H9 (cell line): ENCODE results near the gene GAN. TPM values are rescaled to one million over a fixed set of nuclear protein-coding genes. Genes with fewer than 3 reads are reported as not detected.

ENCODE experiments used
- DNase-seq: peaks from one replicate; pipeline ENCODE4 v3.0.0-alpha.2; 2017
- H2AFZ ChIP-seq: one replicate; pipeline ENCODE4 v1.6.1; 2013; ENCODE audit warnings: mild to moderate bottlenecking, low read length, control low read depth, moderate library complexity
- H2AK5ac ChIP-seq: 2 replicates; pipeline ENCODE4 v1.6.1; 2013; ENCODE audit warnings: low read length, control low read depth, mixed read lengths; ENCODE audit not compliant: insufficient read length
- H2BK120ac ChIP-seq: one replicate; pipeline ENCODE4 v1.6.1; 2013; ENCODE audit warnings: low read depth, mild to moderate bottlenecking, low read length, control low read depth, inconsistent platforms; ENCODE audit not compliant: poor library complexity, severe bottlenecking
- H2BK12ac ChIP-seq: 2 replicates; pipeline ENCODE4 v1.6.1; 2013; ENCODE audit warnings: low read length, control low read depth, mixed read lengths, low read depth; ENCODE audit not compliant: insufficient read length
- H2BK15ac ChIP-seq: 2 replicates; pipeline ENCODE4 v1.6.1; 2013; ENCODE audit warnings: low read depth, low read length, control low read depth
- H2BK20ac ChIP-seq: one replicate; pipeline ENCODE4 v1.6.1; 2013; ENCODE audit warnings: low read depth, mild to moderate bottlenecking, low read length, control low read depth, inconsistent platforms; ENCODE audit not compliant: poor library complexity, severe bottlenecking
- H2BK5ac ChIP-seq: 2 replicates; pipeline ENCODE4 v1.6.1; 2013; ENCODE audit warnings: low read length, control low read depth, mixed read lengths; ENCODE audit not compliant: insufficient read length
- H3K14ac ChIP-seq: 2 replicates; pipeline ENCODE4 v1.6.1; 2013; ENCODE audit warnings: low read length, control low read depth; ENCODE audit not compliant: insufficient read depth
- H3K18ac ChIP-seq: 2 replicates; pipeline ENCODE4 v1.6.1; 2013; ENCODE audit warnings: low read depth, mild to moderate bottlenecking, mixed read lengths, low read length, control low read depth; ENCODE audit not compliant: insufficient read length
- H3K23ac ChIP-seq: 2 replicates; pipeline ENCODE4 v1.6.1; 2013; ENCODE audit warnings: low read length, control low read depth, mixed read lengths, low read depth; ENCODE audit not compliant: insufficient read length
- H3K23me2 ChIP-seq: 2 replicates; pipeline ENCODE4 v1.6.1; 2013; ENCODE audit warnings: low read depth, mild to moderate bottlenecking, mixed read lengths, low read length, control low read depth; ENCODE audit not compliant: insufficient read length, poor library complexity, severe bottlenecking
- H3K27ac ChIP-seq: 2 replicates; pipeline ENCODE4 v1.5.1; 2013; ENCODE audit warnings: low read length, control low read depth, mixed read lengths, low read depth; ENCODE audit not compliant: insufficient read length
- H3K27me3 ChIP-seq: 2 replicates; pipeline ENCODE4 v1.6.1; 2013; ENCODE audit warnings: low read length, control low read depth, inconsistent platforms; ENCODE audit not compliant: insufficient read depth
- H3K4ac ChIP-seq: 2 replicates; pipeline ENCODE4 v1.6.1; 2013; ENCODE audit warnings: low read depth, mild to moderate bottlenecking, control low read depth, inconsistent platforms, low read length, moderate library complexity
- H3K4me1 ChIP-seq: 2 replicates; pipeline ENCODE4 v1.6.1; 2013; ENCODE audit warnings: low read length, control low read depth, inconsistent platforms; ENCODE audit not compliant: insufficient read depth
- H3K4me2 ChIP-seq: 2 replicates; pipeline ENCODE4 v1.6.1; 2013; ENCODE audit warnings: low read length, control low read depth, mixed read lengths; ENCODE audit not compliant: insufficient read length, insufficient read depth
- H3K56ac ChIP-seq: 2 replicates; pipeline ENCODE4 v1.6.1; 2013; ENCODE audit warnings: low read depth, mild to moderate bottlenecking, mixed read lengths, low read length, control low read depth; ENCODE audit not compliant: insufficient read length
- H3K79me1 ChIP-seq: 2 replicates; pipeline ENCODE4 v1.6.1; 2013; ENCODE audit warnings: low read depth, mild to moderate bottlenecking, moderate library complexity, low read length, control low read depth, inconsistent platforms; ENCODE audit not compliant: insufficient read depth, poor library complexity, severe bottlenecking
- H3K79me2 ChIP-seq: 2 replicates; pipeline ENCODE4 v1.6.1; 2013; ENCODE audit warnings: low read length, control low read depth, inconsistent platforms; ENCODE audit not compliant: insufficient read depth
- H3K9ac ChIP-seq: 2 replicates; pipeline ENCODE4 v1.6.1; 2013; ENCODE audit warnings: low read length, control low read depth, mixed read lengths; ENCODE audit not compliant: insufficient read length; ENCODE audit errors: extremely low read depth
- H3K9me3 ChIP-seq: one replicate; pipeline ENCODE4 v1.6.1; 2013; ENCODE audit warnings: low read depth, low read length, inconsistent platforms; ENCODE audit not compliant: control insufficient read depth
- H3T11ph ChIP-seq: one replicate; pipeline ENCODE4 v1.6.1; 2013; ENCODE audit warnings: mild to moderate bottlenecking, low read length, control low read depth, inconsistent platforms
- H4K20me1 ChIP-seq: one replicate; pipeline ENCODE4 v1.6.1; 2013; ENCODE audit not compliant: control insufficient read depth, insufficient read length, insufficient read depth
- H4K5ac ChIP-seq: 2 replicates; pipeline ENCODE4 v1.6.1; 2013; ENCODE audit warnings: low read depth, mild to moderate bottlenecking, mixed read lengths, low read length, control low read depth; ENCODE audit not compliant: insufficient read length
- H4K8ac ChIP-seq: replicated peaks from 2 replicates; pipeline ENCODE4 v1.6.1; 2013; ENCODE audit warnings: low read length, control low read depth, mixed read lengths, low read depth; ENCODE audit not compliant: insufficient read length
- H4K91ac ChIP-seq: 2 replicates; pipeline ENCODE4 v1.6.1; 2013; ENCODE audit warnings: low read depth, mild to moderate bottlenecking, moderate library complexity, mixed read lengths, low read length, control low read depth; ENCODE audit not compliant: insufficient read length
- H3K27ac Mint-ChIP-seq, 3 experiments: 2 replicates in 2 of 3; 3 replicates in 1 of 3; pipeline ENCODE4 v1.8.0; 2020 to 2021; ENCODE audit warnings: mixed read lengths in 3 of 3, mild to moderate bottlenecking in 1 of 3, moderate library complexity in 1 of 3
- H3K27me3 Mint-ChIP-seq: 2 replicates; pipeline ENCODE4 v1.8.0; 2021; ENCODE audit warnings: low read depth, mild to moderate bottlenecking, moderate library complexity, mixed read lengths
- H3K36me3 Mint-ChIP-seq, 3 experiments: 2 replicates in 2 of 3; 3 replicates in 1 of 3; pipeline ENCODE4 v1.8.0; 2020 to 2021; ENCODE audit warnings: low read depth in 3 of 3, mixed read lengths in 3 of 3; ENCODE audit not compliant: insufficient read depth in 1 of 3
- H3K4me1 Mint-ChIP-seq, 2 experiments: 2 replicates each; pipeline ENCODE4 v1.8.0; 2020; ENCODE audit warnings: mixed read lengths in 2 of 2
- H3K4me3 Mint-ChIP-seq, 2 experiments: 2 replicates in 1 of 2; 3 replicates in 1 of 2; pipeline ENCODE4 v1.8.0; 2020 to 2021; ENCODE audit warnings: mild to moderate bottlenecking in 2 of 2, mixed read lengths in 2 of 2, moderate library complexity in 1 of 2
- H3K9me3 Mint-ChIP-seq, 2 experiments: 2 replicates in 1 of 2; 3 replicates in 1 of 2; pipeline ENCODE4 v1.8.0; 2020; ENCODE audit warnings: mild to moderate bottlenecking in 2 of 2, mixed read lengths in 2 of 2, moderate library complexity in 1 of 2
- CTCF ChIP-seq: fragments of 200-600 bp; sonication (generic); conservative IDR thresholded peaks from 3 replicates; pipeline ENCODE4 v1.8.0; 2021; ENCODE audit warnings: antibody characterized with exemption, mild to moderate bottlenecking
- WGBS: extraction: QIAGEN DNeasy Blood & Tissue Kit; methylation state at CpG from one replicate; pipeline ENCODE4 v1.1.7; 2013; ENCODE audit warnings: missing lambda C conversion rate, low lambda C conversion rate, mixed read lengths; ENCODE audit not compliant: insufficient read length; ENCODE audit errors: extremely low coverage; 5-methylcytosine and 5-hydroxymethylcytosine counted together
- total RNA-seq: library from RNA; stranded (reverse); gene quantifications from 2 replicates; pipeline ENCODE4 v1.2.1, GENCODE V29; 2021

Gene GAN
- total RNA-seq, 1 experiment from 2014 or later: 20.9 TPM

GRCh38 chr16:81283044-81283443 is 31.7 kb upstream of the GAN start:
- H3K79me1 ChIP-seq: no peaks in the 10 kb centered on the region
- H3K4ac ChIP-seq: no peak overlapping the region
- no peaks in the 10 kb centered on the region for H3K36me3 Mint-ChIP-seq
- no peak overlapping the region for H2AK5ac ChIP-seq
- H4K91ac ChIP-seq: no peak overlapping the region
- no peak overlapping the region for H3K27ac Mint-ChIP-seq
- no peak overlapping the region for H2BK20ac ChIP-seq
- H3K23ac ChIP-seq: no peak overlapping the region
- H2AFZ ChIP-seq: no peak overlapping the region
- H3K4me1 ChIP-seq: no peaks in the 10 kb centered on the region
- H3K14ac ChIP-seq: no peak overlapping the region
- H3K4me2 ChIP-seq: no peak overlapping the region
- TF ChIP-seq CTCF: no peak
- H3K9ac ChIP-seq: no peak overlapping the region
- H3K23me2 ChIP-seq: no peaks in the 10 kb centered on the region
- H4K8ac ChIP-seq: no peak overlapping the region
- no peaks in the 10 kb centered on the region for H3K9me3 ChIP-seq
- H3K56ac ChIP-seq: no peak overlapping the region
- no peak overlapping the region for H2BK5ac ChIP-seq
- H3T11ph ChIP-seq: no peak overlapping the region
- no peak overlapping the region for H2BK120ac ChIP-seq
- no peak overlapping the region for H2BK12ac ChIP-seq
- no peak overlapping the region for H4K5ac ChIP-seq
- H3K18ac ChIP-seq: no peak overlapping the region
- H3K27ac ChIP-seq: no peak overlapping the region
- no peaks in the 10 kb centered on the region for H3K4me1 Mint-ChIP-seq
- H3K4me3 Mint-ChIP-seq: no peak overlapping the region
- H4K20me1 ChIP-seq: no peaks in the 10 kb centered on the region
- H2BK15ac ChIP-seq: no peak overlapping the region
- H3K79me2 ChIP-seq: no peaks in the 10 kb centered on the region
- WGBS: no CpG with 5 or more reads among the region's 3 CpGs
- H3K27me3 ChIP-seq: no peaks in the 10 kb centered on the region
- H3K9me3 Mint-ChIP-seq: no peaks in the 10 kb centered on the region
- no peak for DNase-seq
- H3K27me3 Mint-ChIP-seq: no peaks in the 10 kb centered on the region
